NCI-H510A (cell line): Measurements from ENCODE around the gene MSMB.
"Not testable (repeated sequence)": the region's sequence is repeated elsewhere in the genome, so short reads cannot be mapped to it uniquely, and the experiment has no call there.

Experiments
- DNase-seq: peaks from one replicate; lab custom pipeline; 2025; lab: John Stamatoyannopoulos, UW

The MSMB gene, protein sequence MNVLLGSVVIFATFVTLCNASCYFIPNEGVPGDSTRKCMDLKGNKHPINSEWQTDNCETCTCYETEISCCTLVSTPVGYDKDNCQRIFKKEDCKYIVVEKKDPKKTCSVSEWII

DNA sequence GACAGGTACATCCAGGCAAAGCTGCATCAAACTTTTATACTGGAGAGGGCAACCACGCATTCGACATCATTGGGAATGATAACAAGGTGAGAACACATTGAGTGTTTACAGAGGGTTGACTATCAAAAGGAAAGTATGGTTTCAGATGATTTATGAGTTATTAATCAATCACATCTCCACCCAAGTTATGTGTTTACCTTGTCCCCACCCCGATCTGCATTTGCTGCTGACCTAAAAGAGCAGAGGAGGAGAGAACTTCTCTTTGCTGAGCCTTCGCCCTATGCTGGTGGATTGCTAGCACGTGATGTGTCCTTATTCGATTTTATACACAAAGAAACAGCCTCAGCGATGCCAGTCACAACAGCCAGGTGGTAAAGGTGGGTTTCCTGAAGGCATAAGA is at the start of gene MSMB:
Gene MSMB (minus strand): TSS at position 9 of the 400 bp plus-strand sequence. CDS start 32 bp downstream, outside the sequence.
- DNase-seq, result no peak

- DNase-seq, result no peak
These were observed 49.1 kb upstream of the MSMB start for GRCh38 chr10:46094931-46095750.

DNA sequence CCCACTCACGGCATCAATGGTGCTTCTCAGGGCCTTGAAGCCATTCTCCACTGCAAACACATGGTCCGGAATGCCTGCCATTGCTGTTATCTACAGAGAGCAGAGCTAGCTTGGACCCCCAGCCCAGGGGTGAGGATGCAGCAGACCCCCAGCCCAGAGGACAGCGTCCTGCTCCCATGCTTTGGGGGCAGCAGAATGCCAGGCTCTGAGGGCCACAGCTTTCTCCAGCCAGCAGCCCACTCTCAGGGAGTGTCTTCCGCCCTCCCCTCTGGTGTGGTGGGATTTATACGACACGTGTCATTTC is 48.1 kb upstream of the MSMB start:
- no peak for DNase-seq

DNA sequence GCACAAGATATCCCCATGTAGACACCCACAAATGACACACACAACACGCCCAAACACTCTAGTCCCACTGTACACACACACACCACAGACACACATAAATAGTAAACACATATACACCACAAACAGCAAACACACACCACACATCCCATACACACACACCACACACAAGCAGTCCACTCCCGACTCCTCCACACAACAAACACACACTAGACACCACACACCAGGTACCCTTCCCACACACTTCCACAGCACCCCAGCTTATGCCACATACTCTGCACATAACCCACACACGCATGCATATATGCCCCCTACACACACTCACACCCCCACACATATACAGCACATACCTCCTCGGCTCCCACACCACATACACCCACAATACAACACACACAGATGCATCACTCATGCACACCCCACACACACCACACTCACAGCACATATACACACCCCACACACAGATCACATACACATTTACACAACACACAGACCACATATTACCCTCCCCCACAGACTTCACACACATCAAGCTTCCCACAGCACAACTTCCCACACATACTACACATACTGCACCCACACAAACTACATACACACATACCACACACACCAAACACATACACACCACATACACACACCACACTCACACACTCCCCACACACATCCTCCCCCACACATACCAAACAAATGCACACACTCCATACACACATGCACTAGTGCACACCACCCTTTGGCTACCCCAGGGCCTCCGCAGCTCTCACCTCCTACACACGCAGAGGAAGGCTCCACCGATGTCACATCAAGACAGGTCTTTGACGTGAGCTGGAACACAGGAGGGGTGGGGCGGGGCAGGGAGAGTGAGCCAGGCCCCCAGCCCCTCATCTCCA is 47.5 kb upstream of the MSMB start:
- not testable (repeated sequence) for DNase-seq

DNA sequence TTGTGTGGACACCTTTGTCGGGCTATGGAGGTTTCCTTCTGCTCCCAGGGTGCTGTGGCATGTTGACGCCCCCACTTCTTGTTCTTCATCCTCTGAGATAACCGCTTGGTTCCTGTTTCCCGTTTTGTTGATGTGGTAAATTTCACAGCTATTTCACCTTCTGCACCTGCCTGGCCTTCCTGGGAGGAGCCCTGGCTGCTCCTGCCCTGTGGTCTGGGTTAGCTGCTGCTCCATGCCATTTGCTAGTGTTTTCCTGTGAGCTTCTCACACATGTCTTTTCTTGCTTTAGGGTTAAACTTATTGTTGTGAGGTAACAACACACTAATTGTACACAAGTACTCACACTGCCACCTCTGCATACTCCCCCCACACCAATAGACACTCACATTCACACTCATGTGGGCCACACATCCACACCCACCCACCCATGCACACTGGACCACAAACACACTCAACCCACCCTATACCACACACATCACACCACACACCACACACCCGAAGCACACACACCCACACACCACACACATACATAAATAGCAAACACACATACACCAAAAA is 46.5 kb upstream of the MSMB start:
- no peak for DNase-seq

DNA sequence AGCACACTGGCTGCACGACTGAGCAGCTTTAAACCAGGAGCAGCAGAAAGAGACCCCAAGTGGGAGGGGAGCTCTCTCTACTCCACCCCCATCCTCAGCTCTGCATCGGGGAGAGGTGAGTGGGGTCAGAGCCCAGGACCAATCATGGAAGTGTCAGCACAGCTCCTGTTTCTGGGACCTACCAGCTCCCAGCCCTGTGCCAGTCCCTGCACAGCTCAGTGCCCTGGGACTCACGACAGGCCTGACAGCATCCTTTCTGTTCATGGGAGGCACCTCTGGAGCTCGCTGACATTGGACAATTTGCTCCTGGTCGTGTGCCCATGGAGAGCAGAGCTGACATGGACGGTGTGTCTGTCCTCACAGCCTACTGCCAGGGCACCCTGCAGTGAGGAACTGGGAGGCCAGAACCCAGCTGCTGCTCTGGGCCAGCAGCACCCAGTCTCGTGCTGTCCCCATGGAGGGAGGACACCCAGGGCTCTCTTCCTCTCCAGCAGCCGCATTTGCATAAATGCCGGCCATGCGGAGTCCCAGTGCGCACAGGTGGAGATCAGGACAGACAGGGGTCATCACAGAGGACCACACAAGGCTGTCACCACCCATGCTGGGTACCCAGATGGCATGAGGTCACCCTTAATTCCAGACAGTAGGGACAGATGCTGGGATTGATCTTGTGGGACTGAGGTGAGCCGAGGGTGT is 45.9 kb upstream of the MSMB start:
- DNase-seq, result no peak

DNA sequence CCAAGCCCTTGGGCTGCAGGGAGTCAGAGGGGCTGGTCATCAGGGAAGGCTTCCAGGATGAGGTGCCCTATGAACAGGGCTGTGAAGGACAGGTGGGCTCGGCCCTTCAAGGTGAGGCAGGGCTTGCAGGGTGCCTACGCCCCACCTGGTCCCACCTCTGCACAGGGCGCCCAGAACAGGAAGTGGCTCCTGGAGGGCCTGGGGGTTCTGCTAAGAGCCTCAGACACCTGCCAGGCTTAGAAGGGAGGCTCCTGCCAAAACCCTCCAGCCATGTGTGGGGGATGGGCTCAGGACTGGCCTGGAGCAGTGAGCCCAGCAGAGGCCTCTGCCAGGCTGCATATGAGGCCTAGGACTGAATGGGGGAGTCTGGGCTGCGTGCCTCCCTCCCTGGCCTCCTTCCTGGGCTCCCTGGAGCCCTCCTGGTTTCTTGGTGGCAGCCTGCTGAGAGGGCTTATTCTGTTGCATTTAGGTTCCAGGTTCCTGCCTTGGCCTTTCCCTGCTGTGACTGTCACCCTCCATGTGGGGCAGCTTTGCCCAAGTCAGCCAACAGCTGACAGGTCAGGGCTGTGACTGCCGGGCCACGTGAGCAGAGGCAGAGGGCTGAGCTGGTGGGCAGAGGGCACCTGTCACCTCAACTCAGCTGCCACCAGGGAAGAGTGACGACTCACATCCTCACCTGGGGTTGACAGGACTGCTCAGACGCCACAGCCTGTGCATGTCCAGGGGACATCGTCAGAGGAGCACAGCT is 45.2 kb upstream of the MSMB start:
- DNase-seq, result no peak

GRCh38 chr10:46090258-46090812 is 44.3 kb upstream of the MSMB start:
- no peak for DNase-seq

DNA sequence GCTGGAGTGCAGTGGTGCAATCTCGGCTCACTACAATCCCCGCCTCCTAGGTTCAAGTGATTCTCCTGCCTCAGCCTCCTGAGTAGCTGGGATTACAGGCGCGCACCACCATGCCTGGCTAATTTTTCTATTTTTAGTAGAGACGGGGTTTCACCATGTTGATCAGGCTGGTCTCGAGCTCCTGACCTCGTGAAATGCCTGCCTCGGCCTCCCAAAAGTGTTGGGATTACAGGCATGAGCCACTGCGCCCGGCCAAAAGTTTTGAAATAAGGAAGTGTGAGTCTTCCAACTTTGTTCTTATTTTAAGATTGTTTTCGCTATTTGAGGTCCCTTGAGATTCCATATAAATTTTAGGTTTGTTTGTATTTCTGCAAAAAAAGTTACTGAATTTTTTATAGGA is 41.3 kb upstream of the MSMB start:
- DNase-seq, result not testable (repeated sequence)

- no peak for DNase-seq
These were observed 38.5 kb upstream of the MSMB start for GRCh38 chr10:46084321-46085165.

DNA sequence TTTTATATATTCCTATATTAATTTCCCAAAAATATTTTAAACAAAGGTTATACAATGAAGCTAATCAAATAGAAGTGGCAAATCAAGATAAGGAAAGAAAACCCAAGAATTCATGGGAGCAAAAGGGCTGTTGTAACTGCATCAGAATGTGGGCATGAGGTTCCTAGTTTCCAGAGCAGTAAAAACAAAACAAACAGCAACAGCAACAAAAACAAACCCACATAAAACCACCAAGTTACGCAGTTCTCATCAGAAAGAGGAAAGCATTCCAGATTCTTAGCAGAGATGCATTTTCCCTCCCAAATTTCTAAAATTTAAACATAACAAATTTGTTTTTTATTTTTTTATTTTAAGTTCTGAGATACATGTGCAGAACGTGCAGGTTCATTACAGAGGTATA is 34.8 kb upstream of the MSMB start:
- DNase-seq, result no peak

DNA sequence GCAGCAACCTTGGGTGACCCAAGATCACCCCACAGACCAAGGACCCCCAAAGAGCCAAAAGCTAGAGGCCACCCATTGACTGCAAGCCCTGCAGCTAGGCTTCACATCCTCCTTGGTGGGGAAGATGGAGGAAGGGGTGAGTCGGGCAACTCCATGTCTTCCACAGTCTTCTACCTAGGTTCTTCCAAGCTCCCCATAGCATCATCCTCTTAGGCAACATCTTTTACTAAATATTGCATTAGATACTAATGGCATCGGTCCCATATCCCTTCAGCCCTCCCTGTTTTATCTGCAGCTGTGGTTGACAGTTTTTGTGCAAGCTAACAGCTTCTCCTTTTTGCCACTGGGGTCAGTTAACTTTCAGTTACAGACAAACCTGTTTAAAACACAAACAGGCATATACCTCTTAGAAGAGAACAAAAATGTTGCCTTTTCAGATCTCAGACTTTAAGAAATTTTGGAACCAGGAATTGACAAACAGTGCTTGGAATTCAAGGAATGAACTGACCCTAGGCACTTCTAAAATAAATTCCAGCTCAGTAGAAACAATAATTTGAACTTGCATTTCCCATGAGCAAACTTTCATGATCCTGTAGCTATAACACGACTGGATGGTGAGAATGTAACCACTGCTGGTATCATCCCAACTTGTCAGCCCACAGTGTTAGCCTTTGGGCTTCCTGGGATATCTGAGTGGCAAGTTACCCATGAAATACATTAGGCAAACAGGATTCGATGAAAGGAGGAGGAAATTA is 33.9 kb upstream of the MSMB start:
- no peak for DNase-seq

- no peak for DNase-seq
These were observed 31.8 kb upstream of the MSMB start for GRCh38 chr10:46077731-46078413.

DNA sequence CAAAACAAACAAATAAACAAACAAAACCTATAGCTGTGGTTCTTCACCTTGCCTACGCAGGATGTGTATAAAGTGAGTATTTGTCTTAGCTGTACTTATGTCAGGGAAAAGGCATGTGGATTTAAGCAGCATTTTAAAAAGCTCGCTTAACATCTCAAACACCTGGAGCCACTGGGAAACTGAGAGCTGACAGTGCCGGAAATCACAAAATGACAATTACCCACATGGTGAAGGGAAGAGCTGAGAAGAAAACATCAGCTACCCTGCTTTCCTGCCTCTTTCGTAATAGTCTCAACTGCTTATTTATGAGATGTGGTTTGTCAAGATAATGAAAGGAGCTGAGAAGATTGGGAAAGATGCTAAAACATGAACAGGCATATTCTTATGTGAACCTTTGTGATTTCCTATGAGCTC is 31.1 kb upstream of the MSMB start:
- DNase-seq, result no peak

DNA sequence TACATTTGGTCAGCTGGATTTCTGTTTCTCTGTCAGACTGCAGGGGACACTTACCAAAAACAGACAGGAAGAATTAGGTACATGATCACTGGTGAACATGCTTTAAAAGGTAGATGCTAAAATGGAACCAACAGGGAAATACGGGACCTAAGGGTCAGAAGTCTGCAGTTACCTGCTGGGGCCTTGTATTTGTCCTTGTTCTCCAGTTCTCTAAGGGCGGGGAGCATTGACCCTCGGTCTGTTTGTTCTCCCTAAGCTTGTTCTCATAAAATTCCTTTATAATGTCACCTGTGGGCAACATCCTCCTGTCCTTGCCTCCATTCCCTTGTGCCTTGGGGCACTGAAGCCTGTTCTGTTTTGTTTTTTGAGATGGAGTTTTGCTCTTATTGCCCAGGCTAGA is 29.8 kb upstream of the MSMB start:
- DNase-seq, result no peak

- DNase-seq, result no peak
These were observed 28.3 kb upstream of the MSMB start for GRCh38 chr10:46074196-46074946.

GRCh38 chr10:46073564-46073963 is 27.5 kb upstream of the MSMB start:
- DNase-seq, result no peak

DNA sequence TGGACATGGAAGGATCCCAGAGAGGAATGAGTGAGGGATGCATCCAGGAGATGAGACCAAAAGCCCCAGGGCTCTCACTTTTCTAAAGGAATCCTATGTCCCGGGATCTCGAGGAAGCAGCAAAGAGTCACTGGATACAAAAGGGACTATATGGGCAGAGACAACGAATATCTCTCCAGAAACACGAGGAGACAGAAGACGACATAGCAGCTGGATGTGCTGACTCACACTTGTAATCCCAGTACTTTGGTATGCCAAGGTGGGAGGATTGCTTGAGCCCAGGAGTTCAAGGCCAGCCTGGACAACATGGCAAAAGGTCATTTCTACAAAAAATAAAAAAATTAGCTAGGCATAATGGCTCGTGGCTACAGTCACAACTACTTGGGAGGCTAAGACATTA is 24.7 kb upstream of the MSMB start:
- DNase-seq, result no peak
